ENCODE data around the gene DDX47.
"Not testable (repeated sequence)": the region's sequence is repeated elsewhere in the genome, so short reads cannot be mapped to it uniquely, and the experiment has no call there.

- TF ChIP-seq, protein P1, sequence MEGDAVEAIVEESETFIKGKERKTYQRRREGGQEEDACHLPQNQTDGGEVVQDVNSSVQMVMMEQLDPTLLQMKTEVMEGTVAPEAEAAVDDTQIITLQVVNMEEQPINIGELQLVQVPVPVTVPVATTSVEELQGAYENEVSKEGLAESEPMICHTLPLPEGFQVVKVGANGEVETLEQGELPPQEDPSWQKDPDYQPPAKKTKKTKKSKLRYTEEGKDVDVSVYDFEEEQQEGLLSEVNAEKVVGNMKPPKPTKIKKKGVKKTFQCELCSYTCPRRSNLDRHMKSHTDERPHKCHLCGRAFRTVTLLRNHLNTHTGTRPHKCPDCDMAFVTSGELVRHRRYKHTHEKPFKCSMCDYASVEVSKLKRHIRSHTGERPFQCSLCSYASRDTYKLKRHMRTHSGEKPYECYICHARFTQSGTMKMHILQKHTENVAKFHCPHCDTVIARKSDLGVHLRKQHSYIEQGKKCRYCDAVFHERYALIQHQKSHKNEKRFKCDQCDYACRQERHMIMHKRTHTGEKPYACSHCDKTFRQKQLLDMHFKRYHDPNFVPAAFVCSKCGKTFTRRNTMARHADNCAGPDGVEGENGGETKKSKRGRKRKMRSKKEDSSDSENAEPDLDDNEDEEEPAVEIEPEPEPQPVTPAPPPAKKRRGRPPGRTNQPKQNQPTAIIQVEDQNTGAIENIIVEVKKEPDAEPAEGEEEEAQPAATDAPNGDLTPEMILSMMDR (IDR thresholded peaks at IDR 0.05), result not testable (repeated sequence)
- not testable (repeated sequence) for TF ChIP-seq REST (IDR thresholded peaks at IDR 0.05; ENCODE audit: insufficient read depth in 1 of 2, low read depth in 2 of 2, low read length in 1 of 2)
These were observed 7.2 kb downstream of the DDX47 start for GRCh38 chr12:12820376-12820775.
